Measurements from ENCODE around the gene CROCC. TPM values are rescaled to one million over a fixed set of nuclear protein-coding genes. Genes with fewer than 3 reads are reported as not detected.

Gene CROCC
- total and polyA plus RNA-seq, 9 of the 15 experiments (the other 6 are each of a cell fraction or from before 2014, with no cell fraction given) = 0.17 to 15.4 (median 7.6) TPM

DNA sequence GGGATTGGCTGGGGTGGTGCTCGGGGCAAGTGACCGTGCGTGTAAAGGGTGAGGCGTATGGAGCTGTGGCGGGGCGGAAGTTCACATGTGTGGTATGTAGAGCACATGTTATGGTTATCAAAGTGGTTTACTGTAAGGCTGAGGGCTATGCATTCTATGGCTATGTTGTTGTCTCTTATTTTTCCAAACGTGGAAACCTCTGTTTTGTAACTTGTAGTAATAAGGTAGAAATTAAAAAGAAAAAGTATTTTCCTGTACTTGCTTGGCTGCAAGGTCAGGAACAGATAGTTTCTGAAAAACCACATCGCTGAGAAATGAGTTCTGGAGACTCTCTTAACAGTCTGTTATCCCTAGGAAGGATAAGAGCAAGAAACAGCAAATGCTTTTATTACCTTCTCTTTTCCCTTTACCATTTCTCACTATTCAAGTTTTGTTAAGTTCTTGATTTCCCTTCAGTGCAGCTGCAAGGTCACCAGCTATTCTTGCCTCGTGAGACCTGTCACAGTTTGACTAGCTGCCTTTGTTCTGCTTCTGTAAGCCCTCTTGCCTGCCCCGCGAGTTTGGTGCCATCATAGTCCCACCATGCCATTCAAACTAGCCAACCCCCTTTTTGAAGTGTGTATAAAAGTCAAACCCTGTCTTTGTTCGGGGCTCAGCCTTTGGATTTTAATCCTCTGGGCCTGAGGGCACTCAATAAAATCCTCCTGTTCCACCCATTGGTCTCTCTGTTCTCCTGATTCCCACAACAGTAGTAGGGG, 16.4 kb upstream of the CROCC start (continued):
- TF ChIP-seq ZKSCAN8 (CRISPR knock-in tag; IDR thresholded peaks at IDR 0.05) = peak; percentile 78; the same call in 1 of the 2 replicates
- TF ChIP-seq SETDB1 (IDR thresholded peaks at IDR 0.05; ENCODE audit: low read length) = no peak
- TF ChIP-seq CREM (IDR thresholded peaks at IDR 0.05; ENCODE audit: low read depth) = no peak
- TF ChIP-seq FOXJ2 (tag; IDR thresholded peaks at IDR 0.05) = peak; percentile 89
- TF ChIP-seq, protein P1, sequence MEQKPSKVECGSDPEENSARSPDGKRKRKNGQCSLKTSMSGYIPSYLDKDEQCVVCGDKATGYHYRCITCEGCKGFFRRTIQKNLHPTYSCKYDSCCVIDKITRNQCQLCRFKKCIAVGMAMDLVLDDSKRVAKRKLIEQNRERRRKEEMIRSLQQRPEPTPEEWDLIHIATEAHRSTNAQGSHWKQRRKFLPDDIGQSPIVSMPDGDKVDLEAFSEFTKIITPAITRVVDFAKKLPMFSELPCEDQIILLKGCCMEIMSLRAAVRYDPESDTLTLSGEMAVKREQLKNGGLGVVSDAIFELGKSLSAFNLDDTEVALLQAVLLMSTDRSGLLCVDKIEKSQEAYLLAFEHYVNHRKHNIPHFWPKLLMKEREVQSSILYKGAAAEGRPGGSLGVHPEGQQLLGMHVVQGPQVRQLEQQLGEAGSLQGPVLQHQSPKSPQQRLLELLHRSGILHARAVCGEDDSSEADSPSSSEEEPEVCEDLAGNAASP (IDR thresholded peaks at IDR 0.05) = no peak
- TF ChIP-seq KDM5B (IDR thresholded peaks at IDR 0.05; ENCODE audit: insufficient replicate concordance, low read depth, low read length) = peak; percentile 99
- peak in 1 of 2 experiments; percentile 69; a peak in 2 of 4 replicates for TF ChIP-seq HDAC1 (IDR thresholded peaks at IDR 0.05)
- TF ChIP-seq POLR2AphosphoS2 (IDR thresholded peaks at IDR 0.05; ENCODE audit: low read length) = peak; percentile 100
- peak; percentile 64 for TF ChIP-seq ZNF431 (CRISPR knock-in tag; IDR thresholded peaks at IDR 0.05)
- no peak for TF ChIP-seq BMI1 (IDR thresholded peaks at IDR 0.05; ENCODE audit: low read length)
- TF ChIP-seq ZBTB7A (IDR thresholded peaks at IDR 0.05; ENCODE audit: borderline replicate concordance, control insufficient read depth, low read depth, low read length) = no peak
- TF ChIP-seq, protein P2, sequence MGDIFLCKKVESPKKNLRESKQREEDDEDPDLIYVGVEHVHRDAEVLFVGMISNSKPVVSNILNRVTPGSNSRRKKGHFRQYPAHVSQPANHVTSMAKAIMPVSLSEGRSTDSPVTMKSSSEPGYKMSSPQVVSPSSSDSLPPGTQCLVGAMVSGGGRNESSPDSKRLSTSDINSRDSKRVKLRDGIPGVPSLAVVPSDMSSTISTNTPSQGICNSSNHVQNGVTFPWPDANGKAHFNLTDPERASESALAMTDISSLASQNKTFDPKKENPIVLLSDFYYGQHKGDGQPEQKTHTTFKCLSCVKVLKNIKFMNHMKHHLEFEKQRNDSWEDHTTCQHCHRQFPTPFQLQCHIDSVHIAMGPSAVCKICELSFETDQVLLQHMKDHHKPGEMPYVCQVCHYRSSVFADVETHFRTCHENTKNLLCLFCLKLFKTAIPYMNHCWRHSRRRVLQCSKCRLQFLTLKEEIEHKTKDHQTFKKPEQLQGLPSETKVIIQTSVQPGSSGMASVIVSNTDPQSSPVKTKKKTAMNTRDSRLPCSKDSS (IDR thresholded peaks at IDR 0.05; ENCODE audit: low read depth, partially characterized antibody) = no peak
- no peak; the same call in 1 of the 2 replicates for TF ChIP-seq CXXC5 (CRISPR knock-in tag; IDR thresholded peaks at IDR 0.05)
- TF ChIP-seq KLF10 (CRISPR knock-in tag; IDR thresholded peaks at IDR 0.05) = peak; percentile 99
- TF ChIP-seq KDM4B (IDR thresholded peaks at IDR 0.05; ENCODE audit: borderline replicate concordance in 2 of 2, low read depth in 1 of 2) = peak; percentile 99 to 100; a peak in 3 of 4 replicates
- 0 out of 2 replicates have a peak, but pooled peaks have one; percentile 44 for TF ChIP-seq TAF15 (IDR thresholded peaks at IDR 0.05; ENCODE audit: low read depth, low read length)
- no peak for TF ChIP-seq PURB (CRISPR knock-in tag; IDR thresholded peaks at IDR 0.05; ENCODE audit: low read depth)
- TF ChIP-seq RAD51 (IDR thresholded peaks at IDR 0.05; ENCODE audit: borderline replicate concordance, low read depth) = no peak
- peak; percentile 87 for TF ChIP-seq ETV1 (tag; conservative IDR thresholded peaks at IDR 0.05; ENCODE audit: low read depth)
- TF ChIP-seq, protein P3, sequence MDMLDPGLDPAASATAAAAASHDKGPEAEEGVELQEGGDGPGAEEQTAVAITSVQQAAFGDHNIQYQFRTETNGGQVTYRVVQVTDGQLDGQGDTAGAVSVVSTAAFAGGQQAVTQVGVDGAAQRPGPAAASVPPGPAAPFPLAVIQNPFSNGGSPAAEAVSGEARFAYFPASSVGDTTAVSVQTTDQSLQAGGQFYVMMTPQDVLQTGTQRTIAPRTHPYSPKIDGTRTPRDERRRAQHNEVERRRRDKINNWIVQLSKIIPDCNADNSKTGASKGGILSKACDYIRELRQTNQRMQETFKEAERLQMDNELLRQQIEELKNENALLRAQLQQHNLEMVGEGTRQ (CRISPR knock-in tag; IDR thresholded peaks at IDR 0.05) = no peak
- no peak for TF ChIP-seq MCM5 (IDR thresholded peaks at IDR 0.05; ENCODE audit: low read depth)
- 0 out of 2 replicates have a peak, but pooled peaks have one; percentile 41 for TF ChIP-seq ZNF644 (tag; IDR thresholded peaks at IDR 0.05; ENCODE audit: low read depth)
- TF ChIP-seq GATA2 (CRISPR knock-in tag; IDR thresholded peaks at IDR 0.05) = no peak; the same call in 1 of the 2 replicates
